ENCODE data around the gene GINS1.
"Not testable (repeated sequence)": the region's sequence is repeated elsewhere in the genome, so short reads cannot be mapped to it uniquely, and the experiment has no call there.

Gene GINS1

DNA sequence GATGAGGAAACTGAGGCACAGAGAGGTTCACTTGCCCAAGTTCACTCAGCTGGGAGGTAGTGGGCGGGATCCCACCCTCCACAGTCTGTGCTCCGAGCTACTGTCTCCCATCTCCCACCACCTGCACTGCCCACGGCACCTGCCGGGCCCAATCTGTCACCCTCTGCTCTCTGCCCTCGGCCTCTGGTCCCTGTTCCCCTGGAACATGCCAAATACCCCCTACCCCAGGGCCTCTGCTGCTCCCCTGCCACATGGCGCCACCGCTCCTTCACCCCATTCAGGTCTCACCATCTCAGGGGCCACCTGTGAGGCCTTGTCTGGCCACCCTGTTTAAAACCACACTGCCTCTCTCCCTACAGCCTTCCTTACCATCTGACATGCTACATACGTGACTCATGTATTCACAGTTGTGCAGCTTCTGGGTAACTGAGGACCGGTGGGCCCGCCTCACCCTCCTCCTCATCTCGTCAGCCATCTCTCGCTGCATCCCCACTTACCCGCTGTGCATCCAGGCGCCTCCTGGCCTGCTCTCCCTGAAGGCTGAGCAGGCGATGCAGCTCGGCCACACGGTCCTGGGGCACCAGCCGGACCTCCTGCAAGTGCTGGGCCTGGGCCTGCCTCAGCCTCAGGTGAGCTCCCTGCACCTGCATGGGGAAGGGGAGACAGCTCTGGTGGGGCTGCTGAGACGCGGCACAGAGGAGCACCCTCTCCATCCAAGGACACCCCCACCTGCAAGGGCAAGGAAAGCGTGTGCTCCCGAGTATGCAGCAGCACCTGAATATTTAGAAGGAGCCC lies 50.6 kb downstream of the GINS1 start:
- no peak for DNase-seq

DNA sequence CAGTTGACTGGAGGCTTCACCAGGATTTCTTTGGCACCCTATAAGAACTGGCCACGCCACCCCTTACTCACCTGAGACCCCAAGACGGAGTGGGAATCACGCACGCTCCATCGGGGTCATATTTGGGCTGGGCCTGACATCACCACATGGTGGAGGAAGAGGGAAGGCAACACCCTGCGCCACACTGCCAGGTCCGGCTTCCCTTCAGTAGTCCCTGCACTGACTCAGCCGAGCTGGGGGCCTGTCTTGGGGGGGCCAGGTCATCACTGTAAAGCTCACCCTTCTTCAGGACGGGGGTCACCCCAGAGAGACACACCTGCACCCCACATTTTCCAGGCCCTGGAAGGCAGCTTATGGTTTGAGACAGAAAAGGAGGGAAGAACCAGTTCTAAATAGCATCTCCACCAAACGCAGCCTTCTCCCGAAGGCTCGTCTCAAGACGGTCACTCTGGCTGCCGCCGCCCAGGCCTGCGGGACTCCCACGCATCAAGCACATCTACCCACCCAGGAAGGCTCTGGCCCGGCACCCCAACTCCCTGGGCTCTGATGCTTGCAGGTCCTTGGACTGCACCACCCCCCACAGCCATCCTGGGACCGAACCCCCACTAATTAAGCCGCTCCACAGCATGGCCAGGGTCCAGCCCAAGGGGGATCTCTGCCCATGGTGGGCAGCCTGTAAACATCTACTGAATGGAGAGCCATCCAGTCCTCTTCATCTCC lies 51.8 kb downstream of the GINS1 start:
- DNase-seq = no peak

- no peak for DNase-seq
Observed at GRCh38 chr20:25459916-25460535, 52.6 kb downstream of the GINS1 start.

DNA sequence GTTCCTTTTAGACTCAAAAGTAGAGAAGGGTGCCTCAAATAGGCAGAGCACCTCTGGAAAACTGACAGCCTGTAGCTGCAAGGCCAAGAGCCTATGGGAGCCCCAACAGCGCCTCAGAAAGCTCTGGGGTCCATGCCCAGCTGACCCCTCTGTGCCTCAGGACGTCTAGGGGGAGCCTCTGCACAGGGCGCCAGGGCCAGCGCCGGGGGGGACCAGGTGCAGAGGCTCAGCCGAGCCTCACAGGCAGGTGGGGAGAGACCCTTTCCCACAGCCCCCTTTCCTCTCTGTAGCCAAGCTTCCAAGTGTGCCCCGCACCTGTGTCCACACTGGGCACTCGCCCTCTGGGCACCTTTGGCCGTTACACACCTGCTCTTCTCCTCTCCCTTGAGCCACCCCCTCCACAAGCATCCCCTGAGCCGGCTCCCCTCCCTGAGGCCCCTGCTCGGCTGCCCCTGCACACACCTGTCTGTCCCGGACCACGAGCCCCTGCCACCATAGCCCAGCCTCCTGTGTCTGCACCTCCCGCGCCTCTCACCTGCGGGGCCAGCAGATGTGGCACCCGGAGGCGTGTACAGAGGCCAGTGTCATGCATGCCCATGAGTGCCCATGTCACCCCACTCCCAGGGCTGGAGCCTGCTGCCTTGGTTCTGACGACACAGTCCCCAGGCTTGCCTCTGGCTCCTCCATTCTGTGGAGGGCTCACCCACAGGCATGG lies 53.2 kb downstream of the GINS1 start:
- no peak for DNase-seq

DNA sequence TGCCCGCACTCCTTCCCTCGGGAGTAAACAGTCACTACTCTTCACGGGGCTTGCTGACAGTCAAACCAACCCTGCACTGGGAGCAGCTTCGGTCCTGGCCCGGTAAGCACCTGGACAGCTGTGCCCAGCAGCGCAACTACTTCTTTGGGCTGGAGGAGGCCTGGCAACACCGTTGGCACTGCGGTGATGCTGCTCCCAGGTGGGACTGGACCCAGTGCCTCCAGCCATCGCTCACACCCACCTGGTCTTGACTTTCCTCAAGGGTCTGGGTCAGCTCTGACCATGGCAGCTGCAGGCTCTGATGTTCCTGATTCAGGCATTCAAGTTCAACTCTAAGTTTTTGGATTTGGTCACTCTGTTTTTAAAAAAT lies 53.8 kb downstream of the GINS1 start:
- DNase-seq = no peak

- no peak for DNase-seq
Observed at GRCh38 chr20:25461786-25462545, 54.5 kb downstream of the GINS1 start.

DNA sequence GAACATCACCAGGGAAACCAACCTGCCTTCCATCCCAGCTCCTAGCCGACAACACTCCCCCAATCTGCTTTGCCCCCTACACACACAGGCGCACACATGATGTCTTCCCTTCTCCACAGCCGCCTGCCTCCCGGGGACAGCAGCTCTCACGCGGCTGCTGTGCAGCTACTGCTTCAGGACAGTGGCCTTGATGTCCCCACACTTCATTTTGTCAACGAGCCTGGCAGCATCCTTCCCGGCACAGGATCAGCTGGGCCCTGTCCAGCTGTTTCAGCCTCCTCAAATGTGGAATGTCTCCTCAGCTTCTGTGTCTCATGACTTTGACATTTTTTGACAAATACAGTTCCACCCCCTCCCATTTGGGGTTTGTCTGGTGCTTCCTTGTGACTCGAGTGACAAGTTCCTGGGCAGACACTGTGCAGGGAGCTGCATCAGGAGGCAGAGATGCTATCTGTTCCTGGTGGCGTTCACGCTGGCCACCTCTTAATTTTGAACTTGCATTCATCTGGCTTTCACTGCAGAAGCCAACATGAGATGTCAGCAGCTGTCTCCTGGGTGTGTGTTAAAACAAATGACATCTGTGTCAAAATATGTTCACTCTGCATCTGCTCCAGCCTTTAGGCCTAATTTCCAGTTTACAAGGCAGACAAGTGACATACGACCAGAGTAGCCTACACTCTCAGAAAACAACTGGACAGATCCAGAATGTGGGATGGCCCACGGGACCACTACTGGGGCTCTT lies 57.2 kb downstream of the GINS1 start:
- DNase-seq = no peak

DNA sequence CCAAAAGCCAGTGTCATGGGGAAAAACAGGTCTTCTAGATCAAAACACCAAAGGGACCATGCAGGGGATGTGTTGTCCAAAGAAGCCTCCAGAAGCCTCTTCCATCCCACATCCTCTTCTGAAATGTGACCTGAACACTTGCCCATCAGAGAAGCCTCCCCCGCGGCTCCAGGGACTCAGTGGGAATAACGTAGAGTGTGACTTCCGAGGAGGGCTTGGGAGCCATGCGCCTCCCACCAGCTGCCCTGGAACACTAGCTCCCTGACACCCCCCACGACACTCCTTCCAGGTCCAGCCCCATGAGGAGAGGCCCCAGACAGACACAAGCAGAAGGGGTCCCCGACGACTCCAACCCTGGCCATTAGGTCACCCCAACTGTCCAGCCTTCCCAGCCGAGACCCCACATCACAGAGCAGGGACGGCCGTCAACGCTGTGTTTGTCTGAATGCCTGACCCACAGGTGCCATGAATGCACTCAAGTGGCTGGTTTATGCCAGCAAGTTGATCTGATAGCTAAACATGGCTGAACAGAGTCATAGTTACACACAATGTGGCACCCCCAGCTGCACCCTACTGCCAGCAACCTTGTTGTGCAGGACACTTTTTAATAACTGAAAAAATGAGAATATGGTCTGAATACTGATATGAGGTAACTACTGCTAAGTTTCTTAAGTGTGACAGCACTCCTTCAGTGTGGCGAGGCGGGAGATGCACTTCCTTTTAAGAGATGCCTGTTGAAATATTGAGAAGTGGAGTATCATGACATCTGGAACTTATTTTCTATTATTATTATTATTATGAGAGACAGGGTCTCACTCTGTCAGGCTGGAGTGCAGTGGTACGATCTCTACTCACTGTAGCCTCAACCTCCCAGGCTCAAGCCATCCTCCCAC lies 58.0 kb downstream of the GINS1 start:
- no peak for DNase-seq

DNA sequence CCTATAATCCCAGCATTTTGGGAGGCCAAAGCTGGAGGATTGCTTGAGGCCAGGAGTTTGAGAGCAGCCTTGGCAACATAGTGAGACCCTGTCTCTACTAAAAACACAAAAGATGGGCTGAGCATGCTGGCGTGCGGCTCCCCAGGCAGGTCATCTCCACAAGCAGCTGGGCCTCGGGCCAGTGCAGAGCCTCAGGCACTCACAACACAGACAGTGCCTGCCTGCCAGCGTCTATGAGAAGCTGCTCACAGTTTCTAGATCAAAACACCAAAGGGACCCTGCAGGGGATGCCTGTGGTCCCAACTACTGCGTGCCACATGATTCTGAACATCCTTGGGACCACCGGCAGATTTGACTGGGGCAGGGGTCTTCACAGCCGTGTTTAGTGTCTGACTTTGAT lies 59.4 kb downstream of the GINS1 start:
- no peak for DNase-seq

GRCh38 chr20:25467441-25467840 lies 60.0 kb downstream of the GINS1 start:
- no peak for DNase-seq

DNA sequence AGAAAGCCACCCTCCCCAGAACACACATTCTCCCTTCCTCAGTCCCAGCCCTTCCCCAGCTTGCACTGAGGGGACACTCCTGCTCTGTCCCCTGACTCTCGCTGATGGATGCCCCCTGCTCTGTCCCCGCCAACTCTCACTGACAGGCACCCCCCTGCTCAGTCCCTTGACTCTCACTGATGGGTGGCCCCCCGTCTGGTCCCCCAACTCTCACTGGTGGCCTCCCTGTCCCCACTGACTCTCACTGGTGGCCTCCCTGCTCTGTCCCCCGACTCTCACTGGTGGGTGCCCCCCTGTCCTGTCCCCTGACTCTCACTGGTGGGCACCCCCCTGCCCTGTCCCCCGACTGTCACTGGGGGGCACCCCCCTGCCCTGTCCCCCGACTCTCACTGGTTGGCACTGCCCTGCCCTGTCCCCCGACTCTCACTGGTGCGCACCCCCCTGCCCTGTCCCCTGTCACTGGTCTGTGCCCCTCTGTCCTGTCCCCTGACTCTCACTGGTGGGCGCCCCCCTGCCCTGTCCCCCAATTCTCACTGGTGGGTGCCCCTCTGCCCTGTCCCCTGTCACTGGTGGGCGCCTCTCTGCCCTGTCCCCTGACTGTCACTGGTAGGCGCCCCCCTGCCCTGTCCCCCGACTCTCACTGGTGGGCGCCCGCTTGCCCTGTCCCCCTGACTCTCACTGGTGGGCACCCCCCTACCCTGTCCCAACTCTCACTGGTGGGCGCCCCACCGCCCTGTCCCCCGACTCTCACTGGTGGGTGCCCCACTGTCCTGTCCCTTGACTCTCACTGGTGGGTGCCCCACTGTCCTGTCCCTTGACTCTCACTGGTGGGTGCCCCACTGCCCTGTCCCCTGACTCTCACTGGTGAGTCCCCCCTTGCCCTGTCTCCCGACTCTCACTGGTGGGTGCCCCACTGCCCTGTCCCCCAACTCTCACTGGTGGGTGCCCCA lies 60.9 kb downstream of the GINS1 start:
- DNase-seq = no peak

GRCh38 chr20:25469558-25469957 lies 62.1 kb downstream of the GINS1 start:
- no peak for DNase-seq

DNA sequence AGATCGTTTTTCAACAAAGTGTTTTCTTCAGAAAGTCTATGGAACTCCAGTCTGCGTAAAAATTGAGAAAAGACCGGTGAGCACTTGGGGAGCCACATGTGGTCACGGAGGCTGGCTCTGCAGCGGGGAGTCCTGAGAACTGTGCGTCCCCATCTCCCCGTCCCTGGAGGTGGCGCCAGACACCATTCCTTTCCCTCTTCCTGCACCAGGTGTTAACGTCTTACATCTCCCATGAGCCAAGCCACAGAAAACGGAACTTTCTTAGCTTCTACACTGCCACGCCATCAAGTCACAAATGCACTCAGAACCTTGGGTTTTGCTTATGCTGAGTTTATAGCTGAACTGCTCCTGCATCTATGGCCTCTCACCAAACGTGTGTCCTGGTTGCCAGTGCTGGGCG lies 62.6 kb downstream of the GINS1 start:
- DNase-seq = peak; percentile 53

DNA sequence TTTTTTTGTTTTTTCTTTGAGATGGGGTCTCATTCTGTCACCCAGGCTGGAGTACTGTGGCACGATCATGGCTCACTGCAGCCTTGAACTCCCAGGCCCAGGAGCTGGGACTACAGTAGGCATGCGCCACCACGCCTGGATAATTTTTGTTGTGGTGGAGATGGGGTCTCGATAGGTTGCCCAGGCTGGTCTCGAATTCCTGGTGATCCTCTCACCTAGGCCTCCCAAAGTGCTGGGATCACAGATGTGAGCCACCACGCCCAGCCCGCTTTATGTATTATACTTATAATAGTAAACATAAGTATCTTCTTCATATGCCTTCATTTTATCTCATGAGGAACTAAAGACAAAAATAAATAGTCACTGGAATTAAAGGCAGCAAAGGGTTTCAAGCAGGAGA lies 63.5 kb downstream of the GINS1 start:
- DNase-seq = no peak

- not testable (repeated sequence) for DNase-seq
Observed at GRCh38 chr20:25473297-25473696, 65.8 kb downstream of the GINS1 start.

- no peak for DNase-seq
Observed at GRCh38 chr20:25476106-25477013, 68.9 kb downstream of the GINS1 start.

DNA sequence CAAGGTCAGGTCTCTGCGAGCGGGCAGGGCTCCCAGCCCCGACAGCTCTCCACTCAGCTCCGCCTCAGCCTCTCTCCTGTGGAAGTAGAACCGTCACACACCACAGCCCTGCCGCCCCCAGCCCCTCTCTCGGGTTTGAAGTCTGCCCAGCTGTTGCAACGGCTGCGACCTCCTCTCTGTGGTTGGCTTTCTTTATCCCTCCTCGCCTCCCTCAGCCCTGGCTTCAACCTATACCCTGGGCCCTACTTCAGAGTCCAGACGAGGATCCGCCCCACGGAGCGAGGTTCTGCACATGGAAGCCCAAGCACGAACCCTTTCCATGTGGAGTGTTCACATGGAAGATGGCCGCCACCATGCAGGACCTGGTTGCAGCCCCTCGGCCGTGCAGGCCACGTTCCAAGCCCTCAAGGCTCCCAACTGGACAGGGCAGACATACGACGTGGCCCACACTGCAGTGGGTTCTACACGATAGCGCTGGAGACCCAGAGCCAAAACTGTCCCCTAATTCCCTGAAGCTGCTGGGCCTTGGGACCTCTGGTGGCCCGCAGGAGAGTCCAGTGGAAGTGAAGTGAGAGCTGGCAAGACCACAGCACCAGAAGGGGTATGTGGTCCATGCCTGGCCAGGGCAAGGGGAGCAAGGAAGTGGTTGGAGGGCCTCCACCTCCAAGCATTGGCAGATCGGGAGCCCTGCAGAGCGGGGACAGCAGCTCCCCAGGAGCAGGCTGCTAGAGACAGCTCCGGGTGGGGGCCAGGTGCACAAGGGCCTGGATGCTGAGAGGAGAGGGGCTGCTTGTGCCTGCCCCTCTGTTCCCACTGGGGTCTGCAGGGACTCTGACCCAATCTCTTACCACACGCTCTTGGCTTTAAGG lies 69.8 kb downstream of the GINS1 start:
- DNase-seq = no peak

Data from CD4-positive, alpha-beta T cell treated with Interleukin-12 subunit alpha and Interleukin-12 subunit beta, for 1 hour (primary cell).